OCI-LY1 (cell line): Measurements from ENCODE around the gene ZC2HC1B.

Experiments
- H2AFZ ChIP-seq: fragments of 200-600 bp; sonication (generic), shearing (Covaris generic); 2 replicates; pipeline ENCODE4 v1.6.0; 2014; ENCODE audit warnings: antibody characterized with exemption, mild to moderate bottlenecking, low read length
- H3F3A ChIP-seq: fragments of 200-600 bp; sonication (generic), shearing (Covaris generic); 2 replicates; pipeline ENCODE4 v1.6.0; 2014; ENCODE audit warnings: mild to moderate bottlenecking, antibody characterized with exemption, low read length, moderate library complexity; ENCODE audit not compliant: insufficient read depth
- H3K27ac ChIP-seq: fragments of 200-600 bp; sonication (generic); 2 replicates; pipeline ENCODE4 v1.5.1; 2014; ENCODE audit warnings: low read length, mixed run types, mild to moderate bottlenecking, low read depth; ENCODE audit not compliant: poor library complexity, severe bottlenecking
- H3K27me3 ChIP-seq: fragments of 200-600 bp; sonication (generic); 2 replicates; pipeline ENCODE4 v1.6.0; 2014; ENCODE audit warnings: antibody characterized with exemption, mild to moderate bottlenecking, low read length, moderate library complexity; ENCODE audit not compliant: insufficient read depth
- H3K36me3 ChIP-seq: fragments of 200-600 bp; sonication (generic); 2 replicates; pipeline ENCODE4 v1.6.1; 2014; ENCODE audit warnings: mild to moderate bottlenecking, antibody characterized with exemption, low read length, moderate library complexity, mixed read lengths; ENCODE audit not compliant: insufficient read depth
- H3K4me1 ChIP-seq: fragments of 200-600 bp; sonication (generic); 2 replicates; pipeline ENCODE4 v1.5.1; 2014; ENCODE audit warnings: mild to moderate bottlenecking, low read length, moderate library complexity; ENCODE audit not compliant: insufficient read depth, severe bottlenecking
- H3K4me2 ChIP-seq: fragments of 200-600 bp; sonication (generic), shearing (Covaris generic); 2 replicates; pipeline ENCODE4 v1.6.1; 2014; ENCODE audit warnings: low read length
- H3K4me3 ChIP-seq: fragments of 200-600 bp; sonication (generic); 2 replicates; pipeline ENCODE4 v1.5.1; 2014; ENCODE audit warnings: low read length, low read depth, mild to moderate bottlenecking, mixed read lengths; ENCODE audit not compliant: poor library complexity, severe bottlenecking
- H3K79me2 ChIP-seq: fragments of 200-600 bp; shearing (Covaris generic); 2 replicates; pipeline ENCODE4 v1.6.1; 2016; ENCODE audit warnings: mixed run types, low read length, mixed read lengths; ENCODE audit not compliant: insufficient read depth
- H3K9ac ChIP-seq: fragments of 200-600 bp; sonication (generic), shearing (Covaris generic); 2 replicates; pipeline ENCODE4 v1.6.1; 2014; ENCODE audit warnings: mild to moderate bottlenecking, low read length, mixed read lengths
- H3K9me2 ChIP-seq: fragments of 200-600 bp; sonication (generic), shearing (Covaris generic); 2 replicates; pipeline ENCODE4 v1.6.1; 2014; ENCODE audit warnings: low read depth, mild to moderate bottlenecking, low read length, mixed read lengths
- H3K9me3 ChIP-seq: fragments of 200-600 bp; shearing (Covaris generic); 2 replicates; pipeline ENCODE4 v1.6.1; 2014; ENCODE audit warnings: low read length, mixed read lengths
- H4K20me1 ChIP-seq: fragments of 200-600 bp; sonication (generic), shearing (Covaris generic); 2 replicates; pipeline ENCODE4 v1.6.0; 2016; ENCODE audit warnings: mild to moderate bottlenecking, low read length; ENCODE audit not compliant: insufficient read depth
- CTCF ChIP-seq: fragments of 200-600 bp; sonication (generic), shearing (Covaris generic); IDR thresholded peaks from 2 replicates; pipeline ENCODE4 v1.5.1; 2017; ENCODE audit warnings: mild to moderate bottlenecking, antibody characterized with exemption, low read length, moderate library complexity, mixed read lengths
- EZH2 ChIP-seq: fragments of 200-600 bp; sonication (generic), shearing (Covaris generic); IDR thresholded peaks from 2 replicates; pipeline ENCODE4 v1.8.0; 2017; ENCODE audit warnings: borderline replicate concordance, mixed run types, mild to moderate bottlenecking, antibody characterized with exemption, low read length, moderate library complexity, mixed read lengths

Gene ZC2HC1B

GRCh38 chr6:143952060-143952778 lies 87.9 kb downstream of the ZC2HC1B start:
- Histone ChIP-seq H3K9me2 (no peaks in the 10 kb centered on the region), H3K27me3 (no peaks in the 10 kb centered on the region; the same call in none of the 2 replicates), H3K9me3 (no peaks in the 10 kb centered on the region), H3K27ac (no peak overlapping the region), H3K4me1 (no peaks in the 10 kb centered on the region), H3K36me3 (no peaks in the 10 kb centered on the region), H3K4me3 (no peak overlapping the region), H3K4me2 (no peak overlapping the region), H3K9ac (no peak overlapping the region), H4K20me1 (no peaks in the 10 kb centered on the region), H3K79me2 (no peaks in the 10 kb centered on the region), H3F3A (no peaks in the 10 kb centered on the region), H2AFZ (no peak overlapping the region)
- TF ChIP-seq CTCF (no peak), EZH2 (no peak)

- H3K9me2 ChIP-seq, result no peaks in the 10 kb centered on the region
- no peaks in the 10 kb centered on the region for H3K79me2 ChIP-seq
- H3K4me1 ChIP-seq, result no peaks in the 10 kb centered on the region
- no peaks in the 10 kb centered on the region for H3K9me3 ChIP-seq
- no peaks in the 10 kb centered on the region for H3F3A ChIP-seq
- no peaks in the 10 kb centered on the region for H4K20me1 ChIP-seq
- H3K27me3 ChIP-seq, result no peaks in the 10 kb centered on the region; the same call in none of the 2 replicates
- H3K9ac ChIP-seq, result no peak overlapping the region
- no peak for TF ChIP-seq EZH2
- no peak for TF ChIP-seq CTCF
- no peak overlapping the region for H3K4me2 ChIP-seq
- no peak overlapping the region for H3K4me3 ChIP-seq
- H2AFZ ChIP-seq, result no peak overlapping the region
- no peaks in the 10 kb centered on the region for H3K36me3 ChIP-seq
- H3K27ac ChIP-seq, result no peak overlapping the region
Observed at GRCh38 chr6:143952947-143953701, 88.8 kb downstream of the ZC2HC1B start.

GRCh38 chr6:143953922-143954321 lies 89.6 kb downstream of the ZC2HC1B start:
- H3K9ac ChIP-seq, result no peak overlapping the region
- H3K27ac ChIP-seq, result no peak overlapping the region
- no peak overlapping the region for H3K4me3 ChIP-seq
- no peaks in the 10 kb centered on the region for H3K9me3 ChIP-seq
- H4K20me1 ChIP-seq, result no peaks in the 10 kb centered on the region
- no peaks in the 10 kb centered on the region for H3K36me3 ChIP-seq
- H2AFZ ChIP-seq, result no peak overlapping the region
- no peak overlapping the region for H3K4me2 ChIP-seq
- no peaks in the 10 kb centered on the region; the same call in none of the 2 replicates for H3K27me3 ChIP-seq
- TF ChIP-seq EZH2, result no peak
- no peaks in the 10 kb centered on the region for H3K9me2 ChIP-seq
- H3F3A ChIP-seq, result no peaks in the 10 kb centered on the region
- no peaks in the 10 kb centered on the region for H3K79me2 ChIP-seq
- H3K4me1 ChIP-seq, result no peaks in the 10 kb centered on the region
